Activated CD4-positive, alpha-beta memory T cell treated with anti-CD3 and anti-CD28 coated beads, Interleukin-2, amount 10 ng/mL, durations not matched to agents 7 days and 5 days (primary cell): ENCODE data around the gene KCP. TPM values are rescaled to one million over a fixed set of nuclear protein-coding genes. Genes with fewer than 3 reads are reported as not detected.

Experiments
- CTCF ChIA-PET: fragments of 350-600 bp; sonication (Branson Sonifier 250); formaldehyde crosslinking; loops from one replicate; lab custom pipeline; 2021; ENCODE audit warnings: antibody characterized with exemption, inconsistent platforms; lab: Charles Lee
- POLR2A ChIA-PET: fragments of 350-600 bp; sonication (Branson Sonifier 250); formaldehyde crosslinking; loops from one replicate; lab custom pipeline; 2021; ENCODE audit warnings: antibody characterized with exemption; lab: Charles Lee
- DNase-seq: peaks from one replicate; pipeline ENCODE4 v3.0.0-alpha.2; 2020
- H3K27ac Mint-ChIP-seq: one replicate; pipeline ENCODE4 v1.8.0; 2021; ENCODE audit warnings: mild to moderate bottlenecking, mixed read lengths
- H3K27me3 Mint-ChIP-seq: one replicate; pipeline ENCODE4 v1.8.0; 2021; ENCODE audit warnings: mixed read lengths
- H3K36me3 Mint-ChIP-seq: one replicate; pipeline ENCODE4 v1.8.0; 2021; ENCODE audit warnings: low read depth, mixed read lengths
- H3K4me1 Mint-ChIP-seq: one replicate; pipeline ENCODE4 v1.8.0; 2021; ENCODE audit warnings: mixed read lengths
- H3K4me3 Mint-ChIP-seq: one replicate; pipeline ENCODE4 v1.8.0; 2021; ENCODE audit warnings: mild to moderate bottlenecking, mixed read lengths
- H3K9me3 Mint-ChIP-seq: one replicate; pipeline ENCODE4 v1.8.0; 2021; ENCODE audit warnings: mixed read lengths
- total RNA-seq, 2 experiments: library from RNA; stranded (reverse); gene quantifications; one replicate each; pipeline ENCODE4 v1.2.3, GENCODE V29; 2021

The KCP gene
- total RNA-seq, 2 experiments from 2014 or later: 0.20 to 0.33 TPM

DNA sequence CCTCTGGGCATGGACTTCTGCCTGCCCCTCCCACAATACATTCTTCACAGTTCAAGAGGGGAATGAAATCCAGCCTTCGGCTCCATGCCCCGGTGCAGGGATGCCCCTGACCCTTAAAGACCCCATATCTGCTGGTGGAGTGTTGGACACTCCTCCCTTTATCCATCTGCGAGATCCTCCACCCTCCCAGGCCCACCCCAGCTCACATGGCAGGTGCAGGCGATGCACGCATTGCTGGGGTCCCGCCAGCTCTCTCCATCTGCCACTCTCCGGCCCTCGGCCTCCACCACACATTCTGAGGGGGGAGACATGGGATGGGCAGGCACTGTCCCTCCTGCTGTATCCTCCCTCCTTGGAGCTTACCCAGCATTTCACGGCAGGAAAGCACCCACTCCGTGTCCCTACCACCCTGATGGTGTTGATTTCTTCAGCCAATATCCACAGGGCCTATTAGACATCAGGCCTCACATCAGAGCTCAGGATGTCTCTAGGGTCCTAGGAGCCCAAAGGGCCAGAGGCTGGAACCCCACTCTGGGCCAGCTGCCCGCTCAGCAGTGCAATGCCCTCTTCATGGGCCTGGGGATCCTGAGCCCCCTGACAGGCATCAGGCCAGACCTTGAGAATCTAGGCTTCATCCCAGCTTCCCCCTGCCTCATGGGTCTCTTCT, 29.6 kb downstream of the KCP start:
- no peak for DNase-seq
- Mint-ChIP-seq H3K27ac (no peak overlapping the region), H3K36me3 (no peaks in the 10 kb centered on the region)

DNA sequence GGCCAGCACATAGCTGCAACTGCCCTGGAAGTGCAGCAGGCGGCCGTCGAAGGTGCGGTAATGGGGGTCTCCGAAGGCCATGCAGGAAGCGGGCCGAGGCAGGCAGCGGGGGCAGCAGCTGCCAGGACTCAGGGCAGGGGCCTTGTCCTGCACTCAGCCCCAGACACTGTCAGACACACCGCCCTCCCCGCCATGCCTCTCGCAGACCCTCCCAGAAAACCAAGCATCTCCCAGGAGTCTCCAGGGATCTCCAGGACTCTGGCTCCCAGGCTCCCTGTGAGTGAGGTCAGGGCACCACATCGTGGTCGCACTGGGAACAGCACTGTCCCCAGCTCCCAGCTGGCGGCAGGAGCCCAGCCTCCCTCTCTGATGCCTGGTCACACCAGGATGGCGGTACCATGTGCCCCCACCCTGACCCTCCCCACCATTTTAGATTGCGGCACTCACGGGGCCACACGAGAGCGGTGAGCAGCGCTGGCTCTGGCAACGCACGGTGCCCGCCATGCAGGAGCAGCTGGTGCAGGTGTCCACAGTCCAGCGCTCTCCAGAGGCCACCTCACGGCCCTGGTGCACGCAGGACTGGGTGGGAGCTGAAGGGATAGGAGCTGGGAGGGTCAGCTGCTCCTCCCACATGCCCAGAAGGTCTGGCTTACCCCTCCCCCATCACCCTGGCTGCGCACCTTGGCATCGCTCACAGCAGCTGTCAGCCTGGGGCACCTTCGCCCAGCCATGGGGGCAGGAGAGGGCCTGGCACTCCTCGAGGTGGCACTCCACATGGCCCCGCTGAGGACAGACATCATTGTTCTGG, 30.4 kb downstream of the KCP start:
- CTCF ChIA-PET: interaction anchor here (0.8 to 2.4 kb wide), 4 partner anchors 17 to 419 kb away, joined by 3 to 13 read pairs (median 4); partner anchors contain the start of gene ATP6V1F
- no peaks in the 10 kb centered on the region for H3K9me3 Mint-ChIP-seq
- no peak for DNase-seq
- peaks cover 14% of the 10 kb centered on the region for H3K4me1 Mint-ChIP-seq
- no peaks in the 10 kb centered on the region for H3K36me3 Mint-ChIP-seq
- H3K4me3 Mint-ChIP-seq: no peak overlapping the region
- POLR2A ChIA-PET: interaction anchor here (1.4 kb wide), 1 partner anchor 17 kb away, joined by 5 read pairs; no protein-coding TSS in a partner anchor
- peaks cover 2% of the 10 kb centered on the region for H3K27me3 Mint-ChIP-seq
- H3K27ac Mint-ChIP-seq: no peak overlapping the region

More for the DNA sequence above, 29.6 kb downstream of the KCP start:
- Mint-ChIP-seq H3K27me3 (peaks cover 3% of the 10 kb centered on the region), H3K9me3 (no peaks in the 10 kb centered on the region), H3K4me1 (peaks cover 14% of the 10 kb centered on the region), H3K4me3 (no peak overlapping the region)
- ChIA-PET CTCF (interaction anchor here (0.8 to 4.2 kb wide), 9 partner anchors 11 to 1011 kb away, joined by 3 to 32 read pairs (median 4); partner anchors contain the start of gene ATP6V1F), POLR2A (interaction anchor here (1.4 kb wide), 2 partner anchors 18 to 41 kb away, joined by 3 to 5 read pairs; no protein-coding TSS in a partner anchor)

DNA sequence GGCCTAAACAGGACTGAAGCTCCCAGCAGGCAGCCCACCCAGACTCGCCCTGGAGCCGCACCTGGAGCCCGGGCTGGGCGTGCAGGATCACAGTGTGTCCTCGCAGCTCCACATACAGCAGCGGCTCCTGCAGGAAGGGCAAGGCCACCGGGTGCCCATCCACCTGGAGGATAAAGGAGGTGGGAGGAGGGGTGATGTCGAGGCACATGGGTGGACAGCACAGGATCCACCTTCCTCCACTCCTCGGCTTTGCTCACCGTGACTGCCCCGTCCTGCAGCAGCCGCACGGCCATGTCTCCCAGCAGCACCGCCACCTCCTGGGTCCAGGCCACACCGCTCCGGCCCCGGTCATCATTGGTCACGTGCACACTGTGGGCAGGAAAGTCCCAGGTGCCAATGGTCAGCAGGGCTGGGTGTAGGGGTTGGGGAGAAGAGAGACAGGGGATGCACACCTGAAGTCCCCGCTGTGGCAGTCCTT, 31.0 kb downstream of the KCP start:
- H3K27ac Mint-ChIP-seq: no peak overlapping the region
- DNase-seq: no peak
- ChIA-PET CTCF (interaction anchor here (1.2 to 2.4 kb wide), 2 partner anchors 16 to 37 kb away, joined by 5 to 13 read pairs; partner anchors contain the start of gene ATP6V1F), POLR2A (interaction anchor here (1.4 kb wide), 1 partner anchor 16 kb away, joined by 5 read pairs; no protein-coding TSS in a partner anchor)
- peaks cover 14% of the 10 kb centered on the region for H3K4me1 Mint-ChIP-seq
- no peaks in the 10 kb centered on the region for H3K36me3 Mint-ChIP-seq
- no peaks in the 10 kb centered on the region for H3K9me3 Mint-ChIP-seq
- H3K27me3 Mint-ChIP-seq: peaks cover 2% of the 10 kb centered on the region
- H3K4me3 Mint-ChIP-seq: no peak overlapping the region

DNA sequence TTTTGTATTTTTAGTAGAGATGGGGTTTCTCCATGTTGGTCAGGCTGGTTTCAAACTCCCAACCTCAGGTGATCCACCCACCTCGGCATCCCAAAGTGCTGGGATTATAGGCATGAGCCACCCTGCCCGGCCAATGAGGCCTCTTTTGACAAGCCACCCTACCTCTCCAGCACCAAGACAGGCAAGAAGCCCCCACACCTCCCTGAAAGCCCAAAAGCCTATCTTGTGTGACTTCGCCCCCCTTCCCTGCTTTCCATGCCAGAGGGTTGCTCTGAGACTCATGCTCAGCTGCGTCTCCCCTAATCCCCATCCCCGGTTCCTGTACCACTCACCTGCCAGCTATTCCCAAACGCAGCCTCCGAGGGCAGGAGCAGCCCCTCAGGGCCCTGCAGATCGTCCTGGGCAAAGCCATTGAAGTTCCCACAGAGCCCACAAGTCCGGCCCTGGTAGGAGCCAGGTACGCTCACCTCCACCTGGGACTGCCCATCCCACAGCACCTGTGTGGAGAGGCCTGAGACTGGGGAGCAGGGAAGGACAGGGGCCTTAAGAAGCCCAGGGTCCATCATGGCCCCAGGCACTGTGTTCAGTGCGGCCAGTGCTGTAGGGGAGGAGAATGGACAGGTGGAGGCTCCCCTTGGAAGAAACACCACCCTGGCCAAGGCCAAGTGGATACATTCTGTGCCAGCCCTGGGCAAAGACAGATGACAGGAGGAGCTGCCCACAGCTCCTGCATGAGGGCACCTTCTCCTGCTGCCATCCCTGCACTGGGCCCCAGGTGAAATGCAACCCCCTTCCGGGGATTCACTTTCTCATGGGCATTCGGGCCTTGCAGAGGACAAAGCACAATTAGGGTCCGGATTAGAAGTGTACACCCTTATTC, 32.0 kb downstream of the KCP start:
- Mint-ChIP-seq H3K9me3 (no peaks in the 10 kb centered on the region), H3K27ac (no peak overlapping the region), H3K4me1 (peaks cover 8% of the 10 kb centered on the region), H3K36me3 (no peaks in the 10 kb centered on the region), H3K4me3 (no peak overlapping the region), H3K27me3 (peaks cover 2% of the 10 kb centered on the region)
- DNase-seq: no peak
- POLR2A ChIA-PET: no interaction called here
- CTCF ChIA-PET: interaction anchor here (1.4 kb wide), 1 partner anchor 16 kb away, joined by 11 read pairs; the partner anchor contains the start of gene ATP6V1F

DNA sequence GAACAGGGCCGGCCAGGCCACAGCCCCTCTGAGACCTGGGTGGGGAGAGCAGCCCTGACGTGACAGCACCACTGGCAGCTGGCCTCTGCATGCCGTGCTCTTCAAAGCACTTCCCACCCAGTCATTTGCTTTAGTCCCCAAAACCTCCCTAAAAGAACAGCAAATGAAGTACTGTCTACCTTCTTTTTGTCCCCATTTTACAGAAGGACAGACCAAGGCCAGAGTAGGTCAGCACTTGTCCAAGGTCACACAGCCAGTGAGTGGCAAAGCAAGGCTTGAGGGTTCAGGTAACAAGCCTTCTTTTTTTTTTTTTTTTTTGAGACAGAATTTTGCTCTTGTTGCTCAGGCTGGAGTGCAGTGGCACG, 32.8 kb downstream of the KCP start:
- Mint-ChIP-seq H3K27me3 (peaks cover 2% of the 10 kb centered on the region), H3K4me1 (peaks cover 8% of the 10 kb centered on the region), H3K36me3 (no peaks in the 10 kb centered on the region), H3K27ac (no peak overlapping the region), H3K9me3 (no peaks in the 10 kb centered on the region), H3K4me3 (no peak overlapping the region)
- CTCF ChIA-PET: interaction anchor here (1.4 kb wide), 1 partner anchor 15 kb away, joined by 11 read pairs; the partner anchor contains the start of gene ATP6V1F
- no peak for DNase-seq
- POLR2A ChIA-PET: no interaction called here

DNA sequence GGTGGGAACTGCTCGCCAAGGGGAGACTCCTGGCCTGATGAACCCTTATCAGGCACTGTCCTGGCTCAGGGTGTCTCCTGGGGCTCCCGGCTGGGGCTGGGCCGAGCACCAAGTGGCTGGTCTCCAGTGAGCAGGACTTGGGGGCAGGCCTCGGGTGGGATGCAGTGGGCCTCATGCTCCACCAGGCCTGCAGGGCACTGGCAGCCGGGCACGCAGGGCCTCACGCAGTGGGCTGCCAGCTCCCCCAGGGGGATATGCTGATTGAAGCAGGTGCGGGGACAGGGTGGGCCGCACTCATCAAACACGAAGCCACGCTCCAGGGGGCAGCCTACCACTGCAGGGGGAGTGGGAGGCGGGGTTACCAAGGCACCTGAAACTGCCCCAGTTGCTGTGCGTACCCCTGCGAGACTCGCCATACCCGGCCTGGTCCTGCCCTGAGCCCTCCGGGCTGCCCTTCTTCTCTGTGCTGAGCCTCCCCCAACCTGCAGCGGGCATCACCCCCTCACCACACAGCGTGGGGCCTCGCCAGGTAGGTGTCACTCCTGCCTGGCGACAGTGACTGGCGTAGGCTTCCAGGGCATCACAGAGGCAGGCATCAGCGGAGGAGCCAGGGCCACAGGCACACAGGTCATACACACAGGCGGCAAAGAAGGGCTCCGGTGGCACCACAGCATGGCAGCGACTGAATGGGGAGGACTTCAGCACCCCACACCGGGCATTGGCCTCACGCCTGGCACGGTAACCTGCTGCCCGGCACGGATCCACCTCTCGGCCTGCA, 33.3 kb downstream of the KCP start:
- CTCF ChIA-PET: interaction anchor here (1.4 kb wide), 1 partner anchor 14 kb away, joined by 11 read pairs; the partner anchor contains the start of gene ATP6V1F
- Mint-ChIP-seq H3K4me3 (no peak overlapping the region), H3K4me1 (peaks cover 8% of the 10 kb centered on the region), H3K36me3 (no peaks in the 10 kb centered on the region), H3K27me3 (peaks cover 2% of the 10 kb centered on the region), H3K27ac (no peak overlapping the region), H3K9me3 (no peaks in the 10 kb centered on the region)
- POLR2A ChIA-PET: no interaction called here
- no peak for DNase-seq

DNA sequence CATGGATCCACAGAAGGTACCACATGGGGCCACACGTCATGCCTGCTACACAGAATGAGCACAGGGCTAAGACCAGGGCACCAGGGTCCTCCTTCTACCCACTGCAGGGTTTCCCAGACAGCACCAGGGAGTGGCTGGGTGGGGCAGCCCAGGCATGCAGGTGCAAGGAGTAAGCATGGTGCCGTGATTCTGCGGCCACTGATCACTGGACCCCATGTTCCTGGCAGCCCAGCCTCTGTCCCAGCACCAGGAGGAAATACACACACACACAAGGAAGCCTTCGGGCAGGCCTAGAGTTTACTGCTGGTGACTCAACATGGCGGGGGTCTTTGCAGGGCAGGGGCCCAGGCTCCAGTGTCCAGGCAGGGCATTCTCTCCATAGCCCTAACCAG, 33.9 kb downstream of the KCP start:
- ChIA-PET POLR2A (no interaction called here), CTCF (no interaction called here)
- Mint-ChIP-seq H3K27me3 (peaks cover 2% of the 10 kb centered on the region), H3K4me1 (peaks cover 8% of the 10 kb centered on the region), H3K36me3 (no peaks in the 10 kb centered on the region), H3K9me3 (no peaks in the 10 kb centered on the region), H3K27ac (no peak overlapping the region), H3K4me3 (no peak overlapping the region)
- no peak for DNase-seq

DNA sequence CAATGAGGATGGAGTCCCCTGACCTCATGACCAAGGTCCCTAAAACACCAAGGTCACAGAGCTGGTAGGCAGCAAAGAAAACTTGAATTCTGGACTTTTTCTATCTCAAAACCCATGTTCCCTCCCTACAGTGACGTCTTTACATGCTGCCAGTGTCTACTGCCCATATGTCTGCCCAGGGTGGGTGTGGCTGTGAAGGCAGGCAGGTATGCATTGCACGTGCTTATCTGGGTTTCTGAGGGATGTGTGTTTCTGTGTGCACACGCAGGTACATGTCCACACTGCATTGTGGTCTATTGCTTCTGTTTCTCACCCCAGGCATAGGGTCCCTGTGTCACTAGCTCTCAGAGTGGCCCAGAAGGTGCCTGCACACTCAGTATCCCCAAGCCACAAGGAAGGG, 34.4 kb downstream of the KCP start:
- POLR2A ChIA-PET: no interaction called here
- Mint-ChIP-seq H3K4me3 (no peak overlapping the region), H3K36me3 (no peaks in the 10 kb centered on the region), H3K4me1 (peaks cover 8% of the 10 kb centered on the region), H3K27ac (no peak overlapping the region), H3K27me3 (peaks cover 6% of the 10 kb centered on the region), H3K9me3 (no peaks in the 10 kb centered on the region)
- no peak for DNase-seq
- CTCF ChIA-PET: interaction anchor here (1.4 kb wide), 1 partner anchor 7 kb away, joined by 6 read pairs; no protein-coding TSS in a partner anchor

DNA sequence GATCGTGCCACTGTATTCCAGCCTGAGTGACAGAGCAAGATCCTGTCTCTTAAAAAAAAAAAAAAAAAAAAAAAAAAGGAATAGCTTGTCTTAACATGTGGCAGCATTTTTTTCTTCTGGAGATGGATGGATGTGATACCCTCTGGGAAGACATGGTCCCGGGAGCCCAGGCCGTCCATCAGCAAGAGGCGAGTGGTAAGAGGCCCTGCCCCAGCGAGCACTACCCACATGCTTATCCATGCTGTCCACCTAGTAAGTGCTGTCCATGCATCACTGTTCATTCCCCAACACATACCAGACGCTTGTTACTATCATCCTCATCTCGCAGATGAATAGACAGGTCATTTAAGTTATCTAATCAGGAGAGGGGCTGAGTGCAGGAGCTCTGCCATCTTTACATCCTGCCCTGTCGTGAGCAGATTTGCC, 35.0 kb downstream of the KCP start:
- DNase-seq: no peak
- ChIA-PET POLR2A (interaction anchor here (0.6 kb wide), 1 partner anchor 68 kb away, joined by 3 read pairs; no protein-coding TSS in a partner anchor), CTCF (interaction anchor here (0.9 to 1.5 kb wide), 3 partner anchors 8 to 212 kb away, joined by 3 to 7 read pairs (median 6); no protein-coding TSS in a partner anchor)
- Mint-ChIP-seq H3K4me3 (no peak overlapping the region), H3K27me3 (peaks cover 10% of the 10 kb centered on the region), H3K9me3 (no peaks in the 10 kb centered on the region), H3K36me3 (no peaks in the 10 kb centered on the region), H3K4me1 (peaks cover 8% of the 10 kb centered on the region), H3K27ac (no peak overlapping the region)

DNA sequence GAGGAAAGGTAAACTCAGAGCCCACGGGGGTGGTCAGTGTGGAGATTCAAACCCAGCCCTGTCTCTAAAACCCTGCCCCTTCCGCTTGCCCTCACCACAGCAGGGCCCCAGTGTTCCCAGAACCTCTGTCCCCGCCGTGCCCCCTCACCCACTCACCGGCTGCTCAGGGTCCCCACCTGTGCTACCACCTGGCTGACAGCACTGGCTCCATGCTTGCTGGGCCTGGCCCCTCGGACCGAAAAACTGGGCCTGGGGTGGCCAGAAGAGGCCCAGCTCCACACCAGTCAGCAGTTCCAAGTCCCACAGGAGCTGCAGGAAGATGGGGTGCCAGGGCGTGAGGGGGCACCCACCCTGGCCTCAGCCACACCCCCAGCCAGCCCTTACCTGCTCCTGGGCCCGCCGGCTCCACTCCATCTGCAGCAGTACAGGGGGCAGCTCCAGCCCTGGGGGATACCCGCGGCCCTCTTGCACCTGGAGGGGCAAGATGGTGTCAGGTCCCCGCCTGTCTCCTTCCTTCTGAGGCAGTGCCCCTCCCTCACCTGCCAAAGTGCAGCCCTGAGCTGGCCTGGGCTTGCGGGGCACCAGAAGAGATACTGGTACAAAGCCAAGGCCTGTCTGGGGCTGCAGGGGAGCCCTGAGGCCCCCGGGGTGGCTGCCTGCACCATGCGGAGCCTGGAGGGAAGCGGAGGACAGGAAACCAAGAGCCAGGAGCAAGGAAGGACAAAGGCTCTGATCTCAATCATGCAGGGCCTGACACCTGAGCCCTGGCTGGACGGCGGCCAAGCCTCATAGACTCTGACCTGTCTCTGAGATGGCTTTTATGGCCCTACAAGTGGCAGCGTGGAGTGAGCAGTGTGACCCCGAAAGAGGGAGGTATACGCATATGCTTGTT, 36.1 kb downstream of the KCP start:
- H3K36me3 Mint-ChIP-seq: no peaks in the 10 kb centered on the region
- H3K27ac Mint-ChIP-seq: no peak overlapping the region
- no peaks in the 10 kb centered on the region for H3K9me3 Mint-ChIP-seq
- CTCF ChIA-PET: interaction anchor here (0.9 to 2.3 kb wide), 4 partner anchors 9 to 213 kb away, joined by 3 to 9 read pairs (median 6); partner anchors contain the start of gene ATP6V1F
- H3K27me3 Mint-ChIP-seq: peaks cover 16% of the 10 kb centered on the region
- no peak overlapping the region for H3K4me3 Mint-ChIP-seq
- POLR2A ChIA-PET: no interaction called here
- DNase-seq: no peak
- peaks cover 13% of the 10 kb centered on the region for H3K4me1 Mint-ChIP-seq
